Osteocyte (in vitro differentiated cells): ENCODE data around the gene LCE7A. TPM values are rescaled to one million over a fixed set of nuclear protein-coding genes. Genes with fewer than 3 reads are reported as not detected.

Experiments used
- DNase-seq: peaks from one replicate; pipeline ENCODE4 v3.0.0; 2021; ENCODE audit warnings: mixed read lengths; ENCODE audit not compliant: unreplicated experiment; ENCODE audit errors: extremely low spot score
- H3K27ac Mint-ChIP-seq: one replicate; pipeline ENCODE4 v1.8.0; 2021; ENCODE audit warnings: mild to moderate bottlenecking, mixed read lengths; ENCODE audit not compliant: unreplicated experiment
- H3K27me3 Mint-ChIP-seq: one replicate; pipeline ENCODE4 v1.8.0; 2021; ENCODE audit warnings: mixed read lengths; ENCODE audit not compliant: unreplicated experiment
- H3K36me3 Mint-ChIP-seq: one replicate; pipeline ENCODE4 v1.8.0; 2021; ENCODE audit warnings: mixed read lengths; ENCODE audit not compliant: unreplicated experiment
- H3K4me1 Mint-ChIP-seq: one replicate; pipeline ENCODE4 v1.8.0; 2021; ENCODE audit warnings: mixed read lengths; ENCODE audit not compliant: unreplicated experiment
- H3K4me3 Mint-ChIP-seq: one replicate; pipeline ENCODE4 v1.8.0; 2021; ENCODE audit warnings: mild to moderate bottlenecking, moderate library complexity, mixed read lengths; ENCODE audit not compliant: unreplicated experiment
- H3K9me3 Mint-ChIP-seq: one replicate; pipeline ENCODE4 v1.8.0; 2021; ENCODE audit warnings: mixed read lengths; ENCODE audit not compliant: unreplicated experiment
- long read RNA-seq: library from polyadenylated mRNA; unstranded; transcript quantifications from one replicate; pipeline ENCODE4 v2.0.0, GENCODE V29; 2021
- total RNA-seq: library from RNA; stranded (reverse); gene quantifications from 2 replicates; pipeline ENCODE4 v1.2.1, GENCODE V29; 2021
- TF ChIP-seq, protein P1 (sequence below): fragments of 200-600 bp; sonication (generic); IDR thresholded peaks from 2 replicates; pipeline ENCODE4 v1.5.0; 2021; ENCODE audit warnings: antibody characterized with exemption, mild to moderate bottlenecking, moderate library complexity

LCE7A gene
- not detected in 2 replicates for total RNA-seq
- long read RNA-seq, result 0 reads

- no peaks in the 10 kb centered on the region for H3K9me3 Mint-ChIP-seq
- H3K4me1 Mint-ChIP-seq, result no peaks in the 10 kb centered on the region
- no peak within 1 kb of the TSS for H3K4me3 Mint-ChIP-seq
- H3K27ac Mint-ChIP-seq, result no peak within 1 kb of the TSS
- H3K27me3 Mint-ChIP-seq, result no peaks in the 10 kb centered on the region
- no peaks in the 10 kb centered on the region for H3K36me3 Mint-ChIP-seq
- TF ChIP-seq, protein P1, sequence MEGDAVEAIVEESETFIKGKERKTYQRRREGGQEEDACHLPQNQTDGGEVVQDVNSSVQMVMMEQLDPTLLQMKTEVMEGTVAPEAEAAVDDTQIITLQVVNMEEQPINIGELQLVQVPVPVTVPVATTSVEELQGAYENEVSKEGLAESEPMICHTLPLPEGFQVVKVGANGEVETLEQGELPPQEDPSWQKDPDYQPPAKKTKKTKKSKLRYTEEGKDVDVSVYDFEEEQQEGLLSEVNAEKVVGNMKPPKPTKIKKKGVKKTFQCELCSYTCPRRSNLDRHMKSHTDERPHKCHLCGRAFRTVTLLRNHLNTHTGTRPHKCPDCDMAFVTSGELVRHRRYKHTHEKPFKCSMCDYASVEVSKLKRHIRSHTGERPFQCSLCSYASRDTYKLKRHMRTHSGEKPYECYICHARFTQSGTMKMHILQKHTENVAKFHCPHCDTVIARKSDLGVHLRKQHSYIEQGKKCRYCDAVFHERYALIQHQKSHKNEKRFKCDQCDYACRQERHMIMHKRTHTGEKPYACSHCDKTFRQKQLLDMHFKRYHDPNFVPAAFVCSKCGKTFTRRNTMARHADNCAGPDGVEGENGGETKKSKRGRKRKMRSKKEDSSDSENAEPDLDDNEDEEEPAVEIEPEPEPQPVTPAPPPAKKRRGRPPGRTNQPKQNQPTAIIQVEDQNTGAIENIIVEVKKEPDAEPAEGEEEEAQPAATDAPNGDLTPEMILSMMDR, result no peak
- DNase-seq, result no peak
Measured at GRCh38 chr1:152859696-152860095, at the start of gene LCE7A. TSS of gene LCE7A (plus strand) at chr1:152859996. CDS start at chr1:152860698, 702 bp downstream.

- no peak overlapping the region for H3K27ac Mint-ChIP-seq
- no peaks in the 10 kb centered on the region for H3K4me1 Mint-ChIP-seq
- H3K4me3 Mint-ChIP-seq, result no peak overlapping the region
- no peaks in the 10 kb centered on the region for H3K27me3 Mint-ChIP-seq
- TF ChIP-seq, protein P1, result no peak
- H3K9me3 Mint-ChIP-seq, result peaks cover 4% of the 10 kb centered on the region
- DNase-seq, result no peak
- H3K36me3 Mint-ChIP-seq, result no peaks in the 10 kb centered on the region
Measured at GRCh38 chr1:152811050-152811449, 48.7 kb upstream of the LCE7A start.

- H3K27ac Mint-ChIP-seq, result no peak within 1 kb of the TSS
- no peak for DNase-seq
- H3K9me3 Mint-ChIP-seq, result peaks cover 4% of the 10 kb centered on the region
- H3K27me3 Mint-ChIP-seq, result no peaks in the 10 kb centered on the region
- TF ChIP-seq, protein P1, result no peak
- H3K4me3 Mint-ChIP-seq, result no peak within 1 kb of the TSS
- H3K4me1 Mint-ChIP-seq, result no peaks in the 10 kb centered on the region
- no peaks in the 10 kb centered on the region for H3K36me3 Mint-ChIP-seq
Measured at GRCh38 chr1:152811671-152812070, 48.1 kb upstream of the LCE7A start, which contains the start of gene LCE1B. TSS of gene LCE1B (plus strand) at chr1:152811971. CDS start at chr1:152812447, 476 bp downstream.

- no peaks in the 10 kb centered on the region for H3K4me1 Mint-ChIP-seq
- peaks cover 4% of the 10 kb centered on the region for H3K9me3 Mint-ChIP-seq
- no peak for DNase-seq
- H3K27me3 Mint-ChIP-seq, result no peaks in the 10 kb centered on the region
- no peaks in the 10 kb centered on the region for H3K36me3 Mint-ChIP-seq
- H3K27ac Mint-ChIP-seq, result no peak overlapping the region
- H3K4me3 Mint-ChIP-seq, result no peak overlapping the region
- TF ChIP-seq, protein P1, result no peak
Measured at GRCh38 chr1:152817309-152817708, 42.5 kb upstream of the LCE7A start.

DNA sequence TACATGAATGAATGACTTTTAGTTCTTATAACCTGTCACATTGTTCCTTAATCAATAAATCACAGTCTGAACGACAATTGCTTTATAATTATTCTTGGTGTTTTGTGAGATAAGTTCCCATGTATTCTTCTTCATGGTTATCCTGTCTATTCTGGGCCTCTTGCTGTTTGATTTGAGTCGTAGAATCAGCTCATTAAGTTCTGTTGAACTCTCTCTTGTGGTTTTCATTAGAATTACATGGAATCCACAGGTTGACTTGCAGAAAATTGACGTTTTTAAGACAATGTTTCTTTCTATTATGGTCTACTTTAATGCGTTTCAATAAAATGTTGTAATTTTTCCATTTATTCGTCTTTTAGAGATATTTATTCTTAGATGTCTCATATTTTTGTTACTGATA is 36.5 kb upstream of the LCE7A start:
- no peaks in the 10 kb centered on the region for H3K36me3 Mint-ChIP-seq
- H3K27me3 Mint-ChIP-seq, result no peaks in the 10 kb centered on the region
- DNase-seq, result no peak
- H3K4me1 Mint-ChIP-seq, result no peaks in the 10 kb centered on the region
- no peaks in the 10 kb centered on the region for H3K9me3 Mint-ChIP-seq
- no peak overlapping the region for H3K27ac Mint-ChIP-seq
- no peak overlapping the region for H3K4me3 Mint-ChIP-seq
- TF ChIP-seq, protein P1, result no peak
